NCI-H187 treated with DMSO at 0.1 percent for 48 hours (cell line): ENCODE results near the gene HOXA6.

ENCODE experiments used
- DNase-seq: peaks from one replicate; lab custom pipeline; 2025; lab: John Stamatoyannopoulos, UW

HOXA6 gene

DNA sequence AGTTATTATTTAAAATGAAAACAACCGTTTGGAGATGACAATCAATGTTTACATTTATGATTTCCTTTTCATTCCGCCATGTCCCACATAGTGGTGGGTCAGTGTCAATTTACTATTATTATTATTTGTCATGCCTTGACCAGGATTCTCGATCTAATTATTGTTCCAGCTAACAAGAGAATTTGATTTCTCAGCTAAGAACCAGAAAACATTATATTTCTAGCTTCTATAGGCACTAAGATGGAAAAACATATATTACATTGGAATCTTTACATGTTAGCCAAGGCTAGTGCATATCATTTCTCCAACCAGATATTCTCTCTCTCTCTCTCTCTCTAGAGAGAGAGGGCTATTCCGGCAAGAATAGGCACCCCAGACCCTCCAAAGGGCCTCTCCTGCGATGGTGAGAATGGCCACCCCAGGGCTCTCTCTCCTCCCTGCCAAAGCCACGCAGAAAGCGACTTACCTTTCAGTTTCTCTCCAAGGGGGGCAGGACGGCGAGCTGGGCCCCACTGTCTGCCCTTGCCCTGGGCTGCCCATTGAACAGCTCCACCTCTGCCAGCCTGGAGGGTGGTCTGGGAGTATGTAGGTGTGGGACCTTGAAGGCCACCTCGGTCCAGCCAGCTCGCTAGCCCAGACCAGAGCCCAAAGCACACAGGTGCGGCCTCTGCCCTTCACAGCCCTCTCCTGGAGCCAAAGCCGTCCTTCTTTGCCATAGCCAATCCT is 2.4 kb upstream of the HOXA6 start:
- DNase-seq: no peak

DNA sequence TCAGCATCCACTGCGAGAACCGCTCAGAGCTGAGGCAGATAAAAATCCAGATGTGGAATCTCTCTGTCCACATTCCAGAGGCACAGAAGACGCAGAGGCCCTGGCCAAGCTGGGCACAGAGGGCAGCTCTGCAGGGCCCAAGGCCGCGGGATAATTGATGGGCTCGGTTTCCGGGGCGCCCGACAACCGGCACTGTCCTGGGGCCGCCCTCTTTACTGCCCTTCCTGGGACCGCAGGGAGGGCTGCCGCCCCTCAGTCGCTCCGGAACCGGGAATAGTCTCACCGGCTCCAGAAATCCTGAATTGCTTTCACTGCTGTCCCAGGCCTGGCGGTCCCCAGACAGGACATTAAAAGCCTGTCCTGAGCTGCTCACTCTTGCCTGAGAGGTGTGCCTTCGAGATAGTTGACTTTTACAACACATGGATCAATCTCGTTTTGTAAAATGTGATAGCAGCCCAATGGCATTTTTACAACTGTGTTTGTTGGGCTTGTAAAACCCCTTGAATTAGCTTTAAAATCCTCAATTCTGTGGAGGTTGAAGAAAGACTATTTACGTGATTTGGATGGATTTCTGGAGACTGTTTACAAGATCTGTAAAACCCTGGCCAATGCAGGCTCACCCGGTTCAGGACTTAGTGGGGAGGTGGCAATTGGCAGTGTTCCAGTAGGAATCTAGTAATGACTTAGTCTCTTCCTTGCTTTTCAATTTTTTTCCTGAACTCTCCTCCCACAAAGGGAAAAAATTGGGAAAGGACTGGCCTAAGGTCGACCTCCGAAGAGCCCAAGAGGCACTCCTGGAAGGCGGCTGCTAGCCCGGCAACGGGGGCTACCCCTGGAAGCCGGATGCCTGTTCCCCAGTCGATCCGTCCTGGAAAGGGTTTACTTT is 1.4 kb upstream of the HOXA6 start:
- no peak for DNase-seq

DNA sequence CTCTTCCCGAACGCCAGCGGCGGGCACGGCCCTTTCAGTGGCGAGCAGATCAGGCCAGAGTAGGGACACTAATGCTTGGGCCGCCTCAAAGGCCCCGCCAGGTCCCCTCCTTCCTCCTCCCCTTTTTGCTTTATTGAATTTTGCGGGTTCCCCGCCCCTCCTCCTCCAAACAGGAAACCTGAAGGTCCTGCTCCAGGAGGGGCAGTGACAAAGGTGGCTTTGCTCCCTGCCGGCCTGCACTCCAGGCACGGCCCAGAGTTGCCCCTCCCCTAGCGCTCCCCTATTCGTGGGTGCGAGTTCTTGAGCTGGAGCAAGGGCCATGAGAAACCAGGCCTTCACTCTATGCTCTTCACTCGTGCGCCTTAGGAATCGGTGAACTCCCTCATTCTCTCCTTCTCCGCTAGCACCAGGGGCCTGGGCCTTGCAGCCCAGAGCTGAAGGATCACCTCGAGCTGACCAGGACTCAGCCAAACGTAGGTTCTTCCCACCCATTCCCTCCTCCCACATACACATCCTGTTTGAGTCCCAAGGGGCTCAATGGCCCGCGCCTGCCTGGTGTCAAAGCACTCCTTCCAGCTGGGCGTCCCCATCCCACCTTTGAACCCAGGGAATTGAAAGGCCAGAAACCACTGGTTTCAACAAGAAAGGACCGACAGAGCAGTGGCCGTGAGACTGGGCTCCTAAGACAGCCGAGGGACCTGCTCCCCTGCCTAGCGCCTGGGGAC is 619 bp upstream of the HOXA6 start:
- no peak for DNase-seq

GRCh38 chr7:27146491-27147198 is 929 bp downstream of the HOXA6 start:
- no peak for DNase-seq

DNA sequence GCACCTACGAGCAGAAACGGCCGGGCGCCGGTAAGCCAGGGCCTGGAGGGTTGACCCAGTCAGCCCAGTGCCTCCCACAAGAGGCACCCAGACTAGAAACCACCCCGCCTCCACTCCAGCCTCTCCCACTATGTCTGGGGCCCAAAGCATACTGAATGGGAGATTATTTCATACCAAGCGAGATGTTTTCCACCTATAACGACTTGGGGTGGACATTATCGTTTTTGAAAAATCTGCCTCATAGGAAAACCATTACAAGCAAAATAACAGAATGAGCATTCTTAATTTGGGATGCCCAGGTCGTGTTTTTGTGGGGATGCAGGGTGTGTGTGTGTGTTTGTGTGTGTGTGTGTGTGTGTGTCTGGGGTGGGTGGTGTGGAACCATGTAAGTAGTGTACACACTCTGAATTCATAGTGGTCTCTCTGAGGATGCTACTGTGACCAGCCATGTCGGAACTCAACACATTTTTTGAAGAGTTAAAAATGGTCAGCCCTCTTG is 1.6 kb downstream of the HOXA6 start:
- DNase-seq: no peak

DNA sequence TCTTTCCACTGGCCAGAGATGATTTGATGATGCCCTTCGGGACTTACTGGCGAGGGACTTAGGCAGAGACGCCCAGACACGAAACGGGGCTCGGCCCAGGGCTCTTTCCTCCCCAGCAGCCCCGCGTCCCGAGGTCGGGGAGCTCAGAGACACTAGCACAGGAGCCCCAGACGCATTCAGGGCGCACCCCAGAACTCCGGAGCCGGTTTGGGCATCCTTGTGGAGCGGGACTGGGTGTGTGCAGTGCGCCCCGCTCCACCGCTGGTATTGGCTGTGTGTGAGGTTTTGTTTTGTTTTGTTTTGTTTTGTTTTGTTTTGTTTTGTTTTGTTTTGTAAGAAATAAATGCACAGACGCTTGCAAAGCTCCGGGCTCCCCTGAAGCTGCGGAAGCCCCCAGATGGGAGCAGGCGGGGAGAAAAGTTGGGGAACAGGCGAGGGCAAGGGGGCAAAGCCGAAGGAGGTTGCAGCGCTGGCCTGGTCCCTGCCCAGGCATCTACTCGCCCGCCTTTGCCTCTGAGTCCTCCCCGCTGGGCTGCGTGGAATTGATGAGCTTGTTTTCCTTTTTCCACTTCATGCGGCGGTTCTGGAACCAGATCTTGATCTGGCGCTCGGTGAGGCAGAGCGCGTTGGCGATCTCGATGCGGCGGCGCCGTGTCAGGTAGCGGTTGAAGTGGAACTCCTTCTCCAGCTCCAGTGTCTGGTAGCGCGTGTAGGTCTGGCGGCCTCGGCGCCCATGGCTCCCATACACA is 2.2 kb downstream of the HOXA6 start:
- DNase-seq: no peak

GRCh38 chr7:27144781-27145164 is 2.8 kb downstream of the HOXA6 start:
- DNase-seq: no peak

DNA sequence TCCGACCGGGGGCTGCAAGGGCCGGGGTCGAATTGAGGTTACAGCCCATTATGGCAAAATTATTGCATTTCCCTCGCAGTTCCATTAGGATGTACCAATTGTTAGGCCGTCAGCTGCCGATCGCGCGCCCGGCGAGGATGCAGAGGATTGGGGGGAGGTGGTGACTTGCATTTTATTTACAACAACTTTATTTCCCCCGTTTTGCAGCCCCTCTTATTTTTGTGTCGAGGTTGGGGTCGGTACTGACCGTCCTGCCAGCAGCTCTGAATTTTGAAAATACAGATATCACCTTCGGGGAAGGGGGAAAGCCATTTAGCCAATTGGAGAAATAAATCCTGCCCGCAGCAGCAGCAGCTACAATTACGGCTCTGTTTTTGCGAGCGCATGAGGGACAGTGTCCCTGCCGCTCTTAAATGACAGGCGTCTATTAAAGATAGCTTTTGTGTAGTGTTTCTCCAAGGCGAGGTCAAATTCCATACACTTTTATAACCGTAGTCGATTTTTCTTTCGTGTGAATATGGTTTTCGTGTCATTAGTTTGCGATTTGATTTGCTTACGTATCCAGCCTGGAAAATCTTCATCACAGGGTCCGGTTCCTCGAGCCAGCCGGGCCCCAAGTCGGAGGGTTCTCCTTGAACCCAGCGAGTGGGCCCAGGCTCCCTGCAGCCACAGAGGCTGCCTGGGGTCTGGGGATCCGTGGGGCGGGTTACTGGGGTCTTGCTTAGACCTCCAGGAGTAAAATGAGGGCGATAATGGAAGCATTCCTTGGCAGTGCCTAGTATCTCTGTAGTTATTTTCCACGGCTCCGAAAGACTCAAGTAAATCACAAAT is 3.4 kb downstream of the HOXA6 start:
- DNase-seq: no peak

GRCh38 chr7:27143023-27143949 is 4.3 kb downstream of the HOXA6 start, which contains the start of gene HOXA5:
Gene HOXA5, minus strand, starts transcription at chr7:27143681. Its CDS starts 74 bp downstream, at chr7:27143607.
- no peak for DNase-seq

- DNase-seq: no peak
These were observed 5.0 kb downstream of the HOXA6 start for GRCh38 chr7:27142580-27143022.

- DNase-seq: no peak
These were observed 5.5 kb downstream of the HOXA6 start for GRCh38 chr7:27141923-27142579.

GRCh38 chr7:27141137-27141922 is 6.2 kb downstream of the HOXA6 start:
- no peak for DNase-seq

GRCh38 chr7:27140126-27140857 is 7.3 kb downstream of the HOXA6 start:
- no peak for DNase-seq

GRCh38 chr7:27139334-27140125 is 8.0 kb downstream of the HOXA6 start:
- no peak for DNase-seq

- no peak for DNase-seq
These were observed 8.6 kb downstream of the HOXA6 start for GRCh38 chr7:27138985-27139333.

DNA sequence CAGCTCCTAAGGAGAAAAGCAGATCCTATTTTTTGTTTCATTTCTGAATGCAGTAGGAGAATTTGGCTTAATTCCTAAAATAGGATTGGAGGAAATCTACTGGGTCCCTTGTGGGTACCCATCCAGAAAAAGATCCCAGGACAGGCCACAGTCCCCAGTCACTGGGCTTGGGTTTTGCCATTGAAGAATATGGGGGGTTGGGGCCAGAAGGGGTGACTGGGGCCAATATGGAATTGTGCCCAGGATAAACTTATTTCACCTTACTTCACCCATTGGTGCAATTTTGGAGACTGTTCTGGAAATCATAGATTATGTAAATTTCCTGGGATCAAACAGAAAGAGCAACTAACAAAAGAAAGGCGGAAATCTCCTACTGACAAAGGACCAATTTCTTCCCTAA is 9.1 kb downstream of the HOXA6 start:
- DNase-seq: no peak
